ENCODE data around the gene ACTR8.

DNA sequence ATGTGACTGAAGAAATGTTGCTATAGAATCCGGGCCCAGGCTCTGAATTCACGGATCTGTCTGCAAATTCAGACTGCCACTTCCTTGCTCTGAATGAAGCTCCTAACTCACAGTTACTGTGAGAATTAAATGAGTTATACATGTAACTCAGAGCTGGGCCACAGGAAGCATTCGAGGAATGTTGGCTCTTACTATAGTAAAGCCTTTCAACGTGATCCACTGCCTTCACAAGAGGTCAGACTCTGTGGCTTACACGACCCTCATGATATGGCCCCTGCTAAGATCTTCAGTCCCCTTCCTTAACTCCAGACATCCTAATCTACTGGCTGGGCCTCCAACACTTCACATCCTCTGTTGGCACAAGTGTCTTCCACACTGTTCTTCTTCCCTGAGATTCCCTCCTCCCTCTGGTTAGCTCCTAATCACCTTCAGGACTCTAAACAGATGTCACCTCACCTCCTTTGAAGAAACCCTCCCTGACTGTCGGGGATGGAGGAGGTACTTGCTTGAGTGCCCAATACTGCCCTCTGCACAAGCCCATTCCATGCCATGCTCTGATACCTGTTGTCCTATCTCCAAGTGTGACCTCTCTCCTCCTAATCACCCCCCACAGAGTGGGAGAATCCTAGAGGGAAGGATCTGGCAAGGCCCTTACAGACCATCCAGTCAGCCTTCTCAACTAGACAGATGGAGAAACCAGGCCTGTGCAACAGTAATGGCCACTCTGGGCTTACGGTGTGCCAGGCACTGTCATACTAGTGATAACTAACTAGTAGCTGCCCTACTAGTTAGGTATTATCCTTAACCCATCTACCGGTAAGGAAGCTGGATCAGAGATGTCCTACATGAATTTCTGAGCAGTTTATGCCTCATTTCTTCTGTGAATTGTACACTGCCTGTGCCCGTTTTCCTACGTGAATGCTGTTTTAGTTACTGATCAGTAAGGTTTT lies 1.3 kb downstream of the ACTR8 start:
- TF ChIP-seq POLR2A (IDR thresholded peaks at IDR 0.05) (no peak), CTCF (IDR thresholded peaks at IDR 0.05) (no peak)

All from heart left ventricle (tissue), 13 donors.